Tibial artery (tissue), 4 donors: ENCODE measurements around the gene NFE2.

Experiments
- DNase-seq, 2 donors: peaks; one replicate each; pipeline ENCODE4 v3.0.0-alpha.2; 2019
- H3K27ac ChIP-seq, 2 donors: fragments of 200-600 bp; sonication (generic) in 1 of 2; 1 replicate in 1 of 2; 2 replicates in 1 of 2; pipeline ENCODE4 v1.5.1; 2018 to 2019; ENCODE audit warnings: mild to moderate bottlenecking in 1 of 2
- H3K27me3 ChIP-seq, 2 donors: fragments of 200-600 bp; sonication (generic) in 1 of 2; one replicate each; pipeline versions ENCODE4 v1.5.1 to v1.6.0; 2016 to 2019
- H3K36me3 ChIP-seq, 3 donors: fragments of 200-600 bp; sonication (generic) in 2 of 3; one replicate each; pipeline ENCODE4 v1.5.1; 2016 to 2019; ENCODE audit warnings: mild to moderate bottlenecking in 2 of 3
- H3K4me1 ChIP-seq, 4 donors: fragments of 200-600 bp; sonication (generic) in 2 of 4; 1 replicate in 3 of 4; 2 replicates in 1 of 4; pipeline ENCODE4 v1.5.1; 2016 to 2019
- H3K4me3 ChIP-seq, 2 donors: fragments of 200-600 bp; sonication (generic) in 1 of 2; 1 replicate in 1 of 2; 2 replicates in 1 of 2; pipeline ENCODE4 v1.5.1; 2018 to 2019; ENCODE audit warnings: mild to moderate bottlenecking in 2 of 2
- H3K9me3 ChIP-seq, 3 donors: fragments of 200-600 bp; sonication (generic) in 1 of 3; one replicate each; pipeline ENCODE4 v1.5.1; 2016 to 2019
- CTCF ChIP-seq, 2 experiments: fragments of 200-600 bp in 1 of 2; fragments of 450-650 bp in 1 of 2; IDR thresholded peaks; one replicate each; pipeline ENCODE4 v1.5.1; 2017 to 2019; ENCODE audit warnings: antibody characterized with exemption in 2 of 2, mild to moderate bottlenecking in 1 of 2, moderate library complexity in 1 of 2
- intact Hi-C: fragments of 100-400 bp; cut with DNase I; formaldehyde crosslinking; loops from one replicate; pipeline ENCODE4 v1.15.0; 2023; ENCODE audit warnings: low total_unique reads

Gene NFE2

GRCh38 chr12:54261815-54262402 is 38.9 kb downstream of the NFE2 start:
- Histone ChIP-seq H3K4me1 (peaks cover 0 to 46% (median 24%) of the 10 kb centered on the region in 4 donors), H3K4me3 (no peak overlapping the region), H3K27ac (no peak overlapping the region), H3K27me3 (no peaks in the 10 kb centered on the region), H3K9me3 (no peaks in the 10 kb centered on the region), H3K36me3 (peaks cover 0 to 7% (median 2%) of the 10 kb centered on the region in 3 donors)
- intact Hi-C loops: no loop called here
- no peak for DNase-seq
- no peak for TF ChIP-seq CTCF (IDR thresholded peaks at IDR 0.05)

GRCh38 chr12:54259194-54260011 is 41.4 kb downstream of the NFE2 start:
- H3K4me1 ChIP-seq: peaks cover 0 to 46% (median 24%) of the 10 kb centered on the region in 4 donors
- intact Hi-C loops: no loop called here
- peak; percentile 80 to 87 for DNase-seq
- H3K4me3 ChIP-seq: peak overlapping the region; percentile 44 to 46
- H3K27me3 ChIP-seq: no peaks in the 10 kb centered on the region
- TF ChIP-seq CTCF (IDR thresholded peaks at IDR 0.05): no peak
- peak overlapping the region; percentile 69 to 70 for H3K27ac ChIP-seq
- H3K9me3 ChIP-seq: no peaks in the 10 kb centered on the region
- peaks cover 0 to 26% (median 15%) of the 10 kb centered on the region in 3 donors for H3K36me3 ChIP-seq

GRCh38 chr12:54258201-54258681 is 42.6 kb downstream of the NFE2 start:
- H3K4me1 ChIP-seq: peaks cover 0 to 46% (median 24%) of the 10 kb centered on the region in 4 donors
- H3K36me3 ChIP-seq: peaks cover 0 to 31% (median 15%) of the 10 kb centered on the region in 3 donors
- intact Hi-C loops: no loop called here
- no peak for TF ChIP-seq CTCF (IDR thresholded peaks at IDR 0.05)
- H3K27ac ChIP-seq: peak overlapping the region; percentile 69 to 70
- H3K4me3 ChIP-seq: no peak overlapping the region
- no peak for DNase-seq
- H3K27me3 ChIP-seq: no peaks in the 10 kb centered on the region
- no peaks in the 10 kb centered on the region for H3K9me3 ChIP-seq

- H3K27ac ChIP-seq: peak overlapping the region; percentile 69 to 70
- TF ChIP-seq CTCF (IDR thresholded peaks at IDR 0.05): no peak
- H3K27me3 ChIP-seq: no peaks in the 10 kb centered on the region
- intact Hi-C loops: no loop called here
- no peak for DNase-seq
- peaks cover 0 to 40% (median 15%) of the 10 kb centered on the region in 3 donors for H3K36me3 ChIP-seq
- H3K4me1 ChIP-seq: peaks cover 0 to 43% (median 21%) of the 10 kb centered on the region in 4 donors
- no peaks in the 10 kb centered on the region for H3K9me3 ChIP-seq
- H3K4me3 ChIP-seq: no peak overlapping the region
Observed at GRCh38 chr12:54257332-54257731, 43.5 kb downstream of the NFE2 start.

GRCh38 chr12:54253240-54253639 is 47.6 kb downstream of the NFE2 start:
- no peak for DNase-seq
- Histone ChIP-seq H3K4me3 (no peak overlapping the region), H3K27me3 (no peaks in the 10 kb centered on the region), H3K4me1 (peaks cover 0 to 9% (median 5%) of the 10 kb centered on the region in 4 donors), H3K36me3 (peaks cover 0 to 64% (median 15%) of the 10 kb centered on the region in 3 donors), H3K9me3 (no peaks in the 10 kb centered on the region), H3K27ac (no peak overlapping the region)
- TF ChIP-seq CTCF (IDR thresholded peaks at IDR 0.05): no peak
- intact Hi-C loops: no loop called here
